Measurements from ENCODE around the gene DNAJC5G.
"Not testable (repeated sequence)": the region's sequence is repeated elsewhere in the genome, so short reads cannot be mapped to it uniquely, and the experiment has no call there.

The DNAJC5G gene

DNA sequence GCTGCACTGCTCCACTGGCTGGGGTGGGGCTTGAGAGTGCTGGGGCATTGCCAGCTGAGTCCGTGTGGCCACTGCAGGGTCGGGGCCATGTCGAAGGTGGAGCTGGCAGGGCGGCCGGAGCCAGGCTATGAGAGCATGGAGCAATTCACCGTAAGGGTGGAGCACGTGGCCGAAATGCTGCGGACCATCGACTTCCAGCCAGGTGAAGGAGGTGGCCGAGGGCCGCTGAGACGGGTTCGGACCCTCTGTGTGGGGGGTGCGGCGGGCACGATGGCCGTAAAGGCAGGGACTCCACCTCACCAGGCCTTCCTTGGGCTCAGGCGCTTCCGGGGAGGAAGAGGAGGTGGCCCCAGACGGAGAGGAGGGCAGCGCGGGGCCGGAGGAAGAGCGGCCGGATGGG is 30.9 kb downstream of the DNAJC5G start:
- FAIRE-seq (no peak), DNase-seq (ENCODE audit: extremely low spot score, insufficient read length, low read depth) (no peak)

- DNase-seq (ENCODE audit: extremely low spot score, insufficient read length, low read depth) (no peak), FAIRE-seq (no peak)
Observed at GRCh38 chr2:27306573-27307286, 31.5 kb downstream of the DNAJC5G start.

GRCh38 chr2:27307287-27307544 is 32.0 kb downstream of the DNAJC5G start:
- FAIRE-seq (no peak), DNase-seq (ENCODE audit: extremely low spot score, insufficient read length, low read depth) (no peak)

DNA sequence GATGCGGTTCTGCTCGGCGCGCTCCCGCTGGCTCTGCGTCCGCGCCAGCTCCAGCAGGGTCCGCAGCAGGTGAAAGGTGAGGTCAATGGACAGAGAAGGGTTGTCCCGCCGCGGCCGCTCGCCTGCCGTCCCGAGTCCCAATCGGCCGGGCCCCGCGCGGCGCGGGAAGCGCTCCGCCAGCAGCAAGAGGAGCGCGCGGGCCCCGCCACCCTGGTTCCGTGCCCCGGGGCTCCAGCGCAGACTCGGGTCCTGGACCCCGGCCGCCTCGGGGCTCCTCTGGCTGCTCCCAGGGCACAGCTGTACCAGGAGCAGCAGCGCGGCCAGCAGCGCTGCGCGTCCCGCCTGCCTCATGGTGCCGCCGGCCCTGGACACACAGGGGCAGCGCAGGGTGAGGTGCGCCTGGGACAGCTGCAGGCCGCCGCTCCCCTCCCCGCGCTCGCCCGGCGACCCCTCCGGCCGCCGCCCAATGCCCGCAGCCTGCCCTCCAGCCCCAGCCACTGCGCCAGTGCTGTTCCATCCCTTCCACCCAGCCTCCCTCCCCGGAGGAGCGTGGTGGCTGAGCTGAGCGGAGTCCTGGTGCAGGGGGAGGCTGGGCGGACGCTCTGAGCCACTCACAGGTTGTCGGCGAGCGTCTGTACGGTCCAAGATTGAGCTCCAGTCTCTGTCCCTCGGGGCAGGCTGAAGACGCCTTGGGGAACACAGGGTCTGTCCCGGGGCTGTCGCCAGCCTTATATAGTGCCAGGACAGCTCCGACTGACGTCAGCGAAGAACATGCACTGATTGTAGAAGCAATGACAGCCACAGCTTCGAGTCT is 32.5 kb downstream of the DNAJC5G start:
- DNase-seq (ENCODE audit: extremely low spot score, insufficient read length, low read depth), result no peak
- no peak for FAIRE-seq

GRCh38 chr2:27308359-27308881 is 33.2 kb downstream of the DNAJC5G start, which contains the start of gene UCN:
UCN (minus strand) TSS chr2:27308445; CDS start chr2:27307895, 550 bp downstream.
- DNase-seq (ENCODE audit: extremely low spot score, insufficient read length, low read depth) (no peak), FAIRE-seq (no peak)

- FAIRE-seq (no peak), DNase-seq (ENCODE audit: extremely low spot score, insufficient read length, low read depth) (no peak)
Observed at GRCh38 chr2:27309651-27310050, 34.4 kb downstream of the DNAJC5G start.

DNA sequence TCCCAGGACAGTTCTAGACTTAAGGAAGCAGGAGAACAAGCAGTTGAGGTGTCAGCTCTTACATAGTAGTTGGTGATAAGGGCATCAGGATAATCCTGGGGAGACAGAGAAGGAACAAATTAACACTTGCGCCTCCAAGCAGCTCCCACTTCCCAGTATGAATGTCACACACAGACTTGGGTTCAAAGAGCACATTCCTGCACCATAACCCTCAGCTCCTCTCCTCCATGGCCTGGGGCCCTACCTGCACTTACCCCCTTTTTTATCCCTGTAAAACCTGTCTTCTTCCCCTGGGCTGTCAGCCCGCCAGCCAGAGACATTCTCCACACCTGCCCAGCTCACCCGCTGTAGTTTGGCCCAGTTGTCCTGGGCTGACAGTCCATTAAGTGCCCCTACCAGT is 36.9 kb downstream of the DNAJC5G start:
- no peak for DNase-seq (ENCODE audit: extremely low spot score, insufficient read length, low read depth)
- no peak for FAIRE-seq

DNA sequence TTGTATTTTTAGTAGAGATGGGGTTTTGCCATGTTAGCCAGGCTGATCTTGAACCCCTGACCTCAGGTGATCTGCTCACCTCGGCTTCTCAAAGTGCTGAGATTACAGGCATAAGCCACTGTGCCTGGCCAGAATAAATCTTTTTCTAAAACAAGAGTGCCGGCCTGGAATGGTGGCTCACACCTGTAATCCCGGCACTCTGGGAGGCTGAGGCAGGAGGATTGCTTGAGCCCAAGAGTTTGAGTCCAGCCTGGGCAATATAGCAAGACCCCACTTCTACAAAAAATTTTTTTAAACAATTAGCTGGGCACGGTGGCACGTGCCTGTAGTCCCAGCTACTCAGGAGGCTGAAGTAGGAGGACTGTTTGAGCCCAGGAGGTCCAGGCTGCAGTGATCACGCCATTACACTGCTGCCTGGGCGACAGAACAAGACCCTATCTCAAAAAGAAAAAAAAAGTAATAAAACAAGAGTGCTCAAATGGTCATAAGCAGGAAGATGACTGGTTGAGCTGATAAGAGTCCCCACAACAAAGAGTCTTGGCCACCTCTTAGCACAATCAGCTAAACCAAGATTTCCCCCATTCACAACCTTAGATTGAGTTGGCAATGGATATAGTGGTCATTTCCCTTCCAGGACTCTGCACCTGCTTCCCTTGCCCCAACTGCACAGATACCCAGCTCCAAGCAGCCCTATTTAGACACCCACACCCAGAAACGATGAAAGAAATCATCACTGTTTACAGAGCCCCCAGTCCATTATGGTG is 38.8 kb downstream of the DNAJC5G start:
- DNase-seq (ENCODE audit: extremely low spot score, insufficient read length, low read depth) (no peak), FAIRE-seq (no peak)

DNA sequence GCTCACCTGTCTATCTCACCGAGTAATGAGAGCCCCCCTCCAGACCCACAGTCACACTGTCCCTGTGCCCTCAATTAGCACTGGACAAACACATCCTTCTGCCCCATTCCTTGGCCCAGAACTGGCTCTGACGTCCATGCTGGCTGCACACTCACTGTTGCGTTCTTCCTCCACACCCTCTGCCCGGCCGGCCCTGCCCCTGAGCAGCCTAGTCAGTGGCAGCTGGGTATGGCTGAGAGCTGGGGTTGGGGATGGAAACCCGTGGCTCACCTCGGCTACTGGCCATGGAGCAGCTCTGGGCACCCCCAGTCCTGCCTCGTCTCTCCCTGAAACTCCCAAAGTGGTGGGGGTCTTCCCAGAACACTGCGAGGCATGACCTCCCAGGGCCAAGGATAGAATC is 39.5 kb downstream of the DNAJC5G start:
- DNase-seq (ENCODE audit: extremely low spot score, insufficient read length, low read depth) (no peak), FAIRE-seq (no peak)

- DNase-seq (ENCODE audit: extremely low spot score, insufficient read length, low read depth) (no peak), FAIRE-seq (no peak)
Observed at GRCh38 chr2:27315122-27315521, 39.9 kb downstream of the DNAJC5G start.

GRCh38 chr2:27316655-27317412 is 41.6 kb downstream of the DNAJC5G start:
- FAIRE-seq (no peak), DNase-seq (ENCODE audit: extremely low spot score, insufficient read length, low read depth) (no peak)

DNA sequence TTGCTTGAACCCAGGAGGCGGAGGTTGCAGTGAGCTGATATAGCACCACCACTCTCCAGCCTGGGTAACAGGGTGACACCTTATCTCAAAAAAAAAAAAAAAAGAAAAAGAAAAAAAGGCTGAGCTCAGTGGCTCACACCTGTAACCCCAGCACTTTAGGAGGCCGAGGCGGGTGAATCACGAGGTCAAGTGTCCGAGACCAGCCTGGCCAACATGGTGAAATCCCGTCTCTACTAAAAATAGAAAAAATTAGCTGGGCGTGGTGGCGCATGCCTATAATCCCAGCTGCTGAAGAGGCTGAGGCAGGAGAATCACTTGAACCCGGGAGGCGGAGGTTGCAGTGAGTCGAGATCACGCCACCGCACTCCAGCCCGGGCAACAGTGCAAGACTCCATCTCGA is 44.6 kb downstream of the DNAJC5G start:
- not testable (repeated sequence) for FAIRE-seq; DNase-seq (ENCODE audit: extremely low spot score, insufficient read length, low read depth)

DNA sequence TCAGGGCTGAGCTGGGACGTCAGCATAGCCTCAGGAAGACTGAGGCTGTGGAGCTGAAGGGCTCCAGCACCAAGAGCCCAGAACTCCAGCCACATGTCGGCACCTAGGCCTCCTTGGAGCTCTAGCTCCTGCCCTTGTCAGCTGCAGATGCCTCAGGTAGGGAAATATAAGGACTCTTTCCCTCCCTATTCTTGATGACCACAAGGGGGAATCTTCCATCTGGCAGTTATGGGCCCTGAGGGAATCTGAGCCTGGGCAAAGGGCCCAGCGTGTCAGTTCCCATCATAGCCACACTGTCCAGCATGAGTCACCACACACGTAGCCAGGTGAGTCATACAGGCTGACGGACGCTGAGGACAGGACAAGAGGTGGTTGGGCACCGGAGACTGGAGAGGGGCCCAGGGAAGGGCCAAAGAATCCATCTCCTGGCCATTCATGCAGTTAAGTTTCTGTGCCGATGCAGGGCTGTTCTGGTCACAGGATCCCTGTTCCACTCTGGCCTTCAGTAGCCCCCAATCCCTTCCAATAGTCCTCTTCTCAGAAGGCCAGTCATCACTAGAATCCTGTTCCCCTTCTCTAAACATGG is 45.8 kb downstream of the DNAJC5G start:
- DNase-seq (ENCODE audit: extremely low spot score, insufficient read length, low read depth), result no peak
- FAIRE-seq, result no peak

DNA sequence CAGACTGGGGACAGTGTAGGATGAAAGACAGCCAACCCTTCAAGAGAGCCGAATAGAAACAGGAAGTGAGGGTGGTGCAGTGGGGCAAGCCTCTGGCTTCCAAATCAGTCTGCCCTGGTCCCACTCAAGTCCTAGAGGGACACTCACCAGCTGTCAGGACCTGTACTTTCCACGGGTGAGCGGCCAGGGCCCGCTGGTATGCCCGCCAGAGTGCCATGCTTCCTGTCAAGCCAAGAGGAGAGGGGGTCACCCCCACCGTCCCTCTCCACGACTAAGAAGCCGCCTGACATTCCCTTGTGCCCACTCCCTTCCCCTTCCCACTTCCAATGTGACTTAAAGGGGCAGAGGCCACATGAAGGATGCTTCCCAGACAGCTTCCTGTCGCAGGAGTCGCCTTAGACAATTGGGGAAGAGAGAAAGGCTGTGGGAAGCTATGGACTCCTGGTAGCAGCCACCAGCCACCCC is 47.1 kb downstream of the DNAJC5G start:
- FAIRE-seq, result no peak
- no peak for DNase-seq (ENCODE audit: extremely low spot score, insufficient read length, low read depth)

DNA sequence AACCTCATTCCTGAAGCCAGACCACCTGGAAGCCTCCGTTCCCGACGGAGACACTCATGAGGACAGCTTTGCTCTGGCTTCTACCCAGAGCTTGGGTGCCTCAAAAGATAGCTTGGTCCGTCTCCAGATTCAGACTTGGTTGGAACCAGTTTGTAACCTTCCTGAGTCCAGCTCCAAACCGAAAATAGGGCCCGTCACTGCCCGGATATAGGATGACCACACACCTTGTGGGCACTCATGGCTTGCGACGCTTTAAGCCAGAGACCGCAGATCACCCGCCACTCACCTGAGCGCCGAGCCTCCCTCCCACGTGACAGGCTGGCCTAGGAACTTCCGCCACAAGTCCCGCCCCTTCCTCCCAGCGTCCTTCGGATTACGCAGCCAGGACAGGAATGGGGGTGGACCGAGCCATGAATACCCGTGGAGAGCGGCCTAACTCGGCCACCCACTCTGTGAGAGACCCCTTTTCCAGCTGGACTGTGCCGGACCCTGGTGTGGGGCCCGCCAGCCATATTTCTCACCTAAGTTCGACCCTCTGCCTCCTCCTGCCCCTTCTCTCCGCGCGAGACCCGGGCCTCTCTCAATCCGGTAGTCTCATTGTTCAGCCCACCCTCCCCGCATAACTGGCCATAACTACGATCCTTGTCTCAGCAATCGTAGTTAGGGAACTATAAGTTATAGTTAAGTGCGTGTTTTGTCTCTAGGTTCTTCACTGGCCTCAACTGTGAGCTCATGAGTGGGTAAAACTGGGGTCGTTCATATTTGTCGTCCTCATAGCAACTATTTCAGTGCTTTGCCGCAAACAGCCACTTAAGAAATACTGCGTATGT is 47.7 kb downstream of the DNAJC5G start, which contains the start of gene MPV17:
Gene MPV17, minus strand, starts transcription at position 332 of the 830 bp plus-strand sequence. CDS start 580 bp downstream, outside the sequence.
- peak; percentile 95 for DNase-seq (ENCODE audit: extremely low spot score, insufficient read length, low read depth)
- peak; percentile 93 for FAIRE-seq

GRCh38 chr2:27323596-27324285 is 48.5 kb downstream of the DNAJC5G start:
- DNase-seq (ENCODE audit: extremely low spot score, insufficient read length, low read depth) (no peak), FAIRE-seq (no peak)

GRCh38 chr2:27324720-27325119 is 49.5 kb downstream of the DNAJC5G start:
- FAIRE-seq (no peak), DNase-seq (ENCODE audit: extremely low spot score, insufficient read length, low read depth) (no peak)
